Adrenal gland (tissue), 12 donors: ENCODE results near the gene RBM11. TPM values are rescaled to one million over a fixed set of nuclear protein-coding genes. Genes with fewer than 3 reads are reported as not detected.

ENCODE experiments used
- DNase-seq, 7 donors: peaks; one replicate each; pipeline ENCODE4 v3.0.0-alpha.2; 2019 to 2020
- H3K27ac ChIP-seq, 5 donors: fragments of 200-600 bp; sonication (generic) in 4 of 5; 1 replicate in 3 of 5; 2 replicates in 2 of 5; pipeline versions ENCODE4 v1.5.1 to v1.8.0; 2016 to 2020; ENCODE audit warnings: mild to moderate bottlenecking in 1 of 5
- H3K27me3 ChIP-seq: fragments of 200-600 bp; 2 replicates; pipeline ENCODE4 v1.8.0; 2021
- H3K36me3 ChIP-seq, 2 donors: fragments of 200-600 bp; replicated peaks in 1 of 2; 1 replicate in 1 of 2; 2 replicates in 1 of 2; pipeline versions ENCODE4 v1.5.1 to v1.8.0; 2018 to 2022
- H3K4me1 ChIP-seq, 2 donors: fragments of 200-600 bp; replicated peaks in 1 of 2; 1 replicate in 1 of 2; 2 replicates in 1 of 2; pipeline versions ENCODE4 v1.5.1 to v1.8.0; 2018 to 2021
- H3K4me3 ChIP-seq, 4 donors: fragments of 200-600 bp; sonication (generic) in 3 of 4; one replicate each; pipeline ENCODE4 v1.5.1; 2016 to 2018
- H3K9me3 ChIP-seq, 3 donors: fragments of 200-600 bp; sonication (generic) in 1 of 3; replicated peaks in 1 of 3; 1 replicate in 2 of 3; 2 replicates in 1 of 3; pipeline versions ENCODE4 v1.5.1 to v1.8.0; 2016 to 2021
- CTCF ChIP-seq, 6 experiments: fragments of 450-650 bp in 4 of 6; fragments of 200-600 bp in 2 of 6; sonication (generic) in 1 of 6; IDR thresholded peaks; 1 replicate in 5 of 6; 2 replicates in 1 of 6; pipeline versions ENCODE4 v1.5.1 to v1.8.0; 2016 to 2021; ENCODE audit warnings: antibody characterized with exemption in 6 of 6, mild to moderate bottlenecking in 2 of 6, moderate library complexity in 1 of 6
- POLR2A ChIP-seq, 2 donors: fragments of 450-650 bp; IDR thresholded peaks; one replicate each; pipeline ENCODE4 v1.6.1; 2017; ENCODE audit warnings: antibody characterized with exemption in 2 of 2, mild to moderate bottlenecking in 2 of 2, moderate library complexity in 1 of 2
- WGBS, 4 donors: extraction: QIAGEN DNeasy Blood & Tissue Kit in 2 of 4; methylation state at CpG; one replicate each; pipeline versions ENCODE4 v1.1.5 to v1.1.7; 2013 to 2017; 5-methylcytosine and 5-hydroxymethylcytosine counted together
- intact Hi-C, 2 donors: fragments of 100-400 bp; cut with DNase I; formaldehyde crosslinking; loops; one replicate each; pipeline versions ENCODE4 v1.14.1 to v1.15.0; 2022 to 2023
- polyA plus RNA-seq, 3 donors: library from polyadenylated mRNA; stranded (reverse); fragments of 200-250 nt in 2 of 3; fragments of 350-450 nt in 1 of 3; fragmentation: Illumina TruSeq in 1 of 3; extraction: RNeasy Lipid Tissue Mini Kit (QIAGEN cat#74804) in 1 of 3; gene quantifications; one replicate each; pipeline ENCODE4 v1.2.3, GENCODE V29; 2013 to 2014
- total RNA-seq, 9 donors: library from RNA; depleted of rRNA in 4 of 9; stranded (reverse); fragments of >200 nt in 4 of 9; fragments of 120-200 nt in 1 of 9; fragmentation: NEBNext Ultra II Directional in 1 of 9; extraction: Animal tissue kit (Norgen Biotek cat#: 25700) in 1 of 9; gene quantifications; one replicate each; pipeline versions ENCODE4 v1.1.0 to v1.2.4, GENCODE V29; 2013 to 2023
- donor health status: healthy with polysubstance abuse.
- donor health status: Bipolar disorder and iron deficiency.
- donor health status: DM: yes; HTN: yes; CAD: no.
- donor health status: DM: no; HTN: no; CAD: no.
- donor health status: DM: no; HTN: no; CAD: no.
- donor health status: DM: yes; HTN: yes; CAD: no.

RBM11 gene
- total and polyA plus RNA-seq, 12 donors, result 0.84 to 53.7 (median 4.1) TPM

- TF ChIP-seq POLR2A (IDR thresholded peaks at IDR 0.05) (no peak), CTCF (IDR thresholded peaks at IDR 0.05) (no peak)
These were observed 20.2 kb downstream of the RBM11 start for GRCh38 chr21:14236180-14236579.

GRCh38 chr21:14239281-14239680 lies 23.3 kb downstream of the RBM11 start:
- WGBS, 4 donors, result 65 to 82% (median 75%) methylated on average over 2 of the region's 2 CpGs
- Histone ChIP-seq H3K4me1 (no peaks in the 10 kb centered on the region), H3K36me3 (no peaks in the 10 kb centered on the region), H3K4me3 (no peak overlapping the region), H3K27ac (no peak overlapping the region), H3K9me3 (no peaks in the 10 kb centered on the region), H3K27me3 (no peaks in the 10 kb centered on the region)
- intact Hi-C loops, result no loop called here
- no peak for DNase-seq
- TF ChIP-seq POLR2A (IDR thresholded peaks at IDR 0.05) (no peak), CTCF (IDR thresholded peaks at IDR 0.05) (no peak)

More at GRCh38 chr21:14236180-14236579, 20.2 kb downstream of the RBM11 start:
- Histone ChIP-seq H3K27me3 (no peaks in the 10 kb centered on the region), H3K27ac (no peak overlapping the region), H3K4me1 (no peaks in the 10 kb centered on the region), H3K9me3 (peaks cover 0 to 4% (median 0%) of the 10 kb centered on the region in 3 donors), H3K36me3 (no peaks in the 10 kb centered on the region), H3K4me3 (no peak overlapping the region)
- no peak for DNase-seq
- intact Hi-C loops, result no loop called here
- 46 to 51% (median 48%) methylated on average over 3 of the region's 3 CpGs for WGBS, 4 donors

- WGBS, 4 donors, result 43 to 50% (median 48%) methylated on average over 2 of the region's 2 CpGs
- no peak for DNase-seq
These were observed 25.3 kb downstream of the RBM11 start for GRCh38 chr21:14241297-14241696.

GRCh38 chr21:14243461-14243860 lies 27.5 kb downstream of the RBM11 start:
- no peak for DNase-seq
- intact Hi-C loops, result no loop called here
- no peak overlapping the region for H3K27ac ChIP-seq
- H3K36me3 ChIP-seq, result no peaks in the 10 kb centered on the region
- WGBS, 4 donors, result 0 to 76% (median 32%) methylated on average over 1 of the region's 1 CpG
- no peaks in the 10 kb centered on the region for H3K9me3 ChIP-seq
- TF ChIP-seq POLR2A (IDR thresholded peaks at IDR 0.05), result no peak
- H3K4me1 ChIP-seq, result no peaks in the 10 kb centered on the region
- no peaks in the 10 kb centered on the region for H3K27me3 ChIP-seq
- H3K4me3 ChIP-seq, result no peak overlapping the region

More at GRCh38 chr21:14241297-14241696, 25.3 kb downstream of the RBM11 start:
- no peak overlapping the region for H3K27ac ChIP-seq
- no peaks in the 10 kb centered on the region for H3K27me3 ChIP-seq
- H3K9me3 ChIP-seq, result no peaks in the 10 kb centered on the region
- no peaks in the 10 kb centered on the region for H3K36me3 ChIP-seq
- H3K4me3 ChIP-seq, result no peak overlapping the region
- intact Hi-C loops, result no loop called here
- H3K4me1 ChIP-seq, result no peaks in the 10 kb centered on the region
- TF ChIP-seq POLR2A (IDR thresholded peaks at IDR 0.05), result no peak
- TF ChIP-seq CTCF (IDR thresholded peaks at IDR 0.05), result no peak

- no peaks in the 10 kb centered on the region for H3K9me3 ChIP-seq
- no peak for TF ChIP-seq CTCF (IDR thresholded peaks at IDR 0.05)
- no peak for TF ChIP-seq POLR2A (IDR thresholded peaks at IDR 0.05)
- no peak overlapping the region for H3K27ac ChIP-seq
- DNase-seq, result peak in 1 of 7 donors; percentile 2
- no peaks in the 10 kb centered on the region for H3K4me1 ChIP-seq
- H3K27me3 ChIP-seq, result no peaks in the 10 kb centered on the region
- no peaks in the 10 kb centered on the region for H3K36me3 ChIP-seq
- intact Hi-C loops, result no loop called here
- H3K4me3 ChIP-seq, result no peak overlapping the region
- WGBS, 4 donors, result 15 to 37% (median 21%) methylated on average over 2 of the region's 2 CpGs
These were observed 27.9 kb downstream of the RBM11 start for GRCh38 chr21:14243874-14244273.
